Duodenal mucosa (tissue), 2 donors: Measurements from ENCODE around the gene PLEKHA8.

Experiments used
- H3K27ac ChIP-seq: one replicate; pipeline ENCODE4 v1.7.0; 2013; ENCODE audit warnings: low read depth, low read length
- H3K27me3 ChIP-seq, 2 donors: one replicate each; pipeline ENCODE4 v1.7.0; 2013; ENCODE audit warnings: low read length in 2 of 2, control low read depth in 1 of 2; ENCODE audit not compliant: insufficient read depth in 2 of 2, control insufficient read depth in 1 of 2
- H3K36me3 ChIP-seq, 2 donors: one replicate each; pipeline ENCODE4 v1.7.0; 2013; ENCODE audit warnings: low read length in 2 of 2, control low read depth in 1 of 2; ENCODE audit not compliant: insufficient read depth in 2 of 2, control insufficient read depth in 1 of 2
- H3K4me1 ChIP-seq, 2 donors: one replicate each; pipeline ENCODE4 v1.7.0; 2013; ENCODE audit warnings: low read length in 2 of 2, control low read depth in 1 of 2; ENCODE audit not compliant: insufficient read depth in 2 of 2, control insufficient read depth in 1 of 2
- H3K4me3 ChIP-seq, 2 donors: one replicate each; pipeline ENCODE4 v1.7.0; 2013; ENCODE audit warnings: low read length in 2 of 2, low read depth in 1 of 2
- H3K9ac ChIP-seq, 2 donors: one replicate each; pipeline ENCODE4 v1.7.0; 2013; ENCODE audit warnings: low read length in 2 of 2, low read depth in 1 of 2
- H3K9me3 ChIP-seq, 2 donors: one replicate each; pipeline ENCODE4 v1.7.0; 2013; ENCODE audit warnings: low read length in 2 of 2, control low read depth in 1 of 2; ENCODE audit not compliant: control insufficient read depth in 1 of 2

PLEKHA8 gene

GRCh38 chr7:30162622-30163124, 134.5 kb downstream of the PLEKHA8 start:
- peaks cover 15 to 16% of the 10 kb centered on the region in 2 donors for H3K4me1 ChIP-seq
- no peaks in the 10 kb centered on the region for H3K9me3 ChIP-seq
- no peak overlapping the region for H3K4me3 ChIP-seq
- H3K27ac ChIP-seq = no peak overlapping the region
- no peak overlapping the region for H3K9ac ChIP-seq
- H3K27me3 ChIP-seq = no peaks in the 10 kb centered on the region
- H3K36me3 ChIP-seq = no peaks in the 10 kb centered on the region

GRCh38 chr7:30163231-30163894, 135.2 kb downstream of the PLEKHA8 start:
- H3K27me3 ChIP-seq = no peaks in the 10 kb centered on the region
- H3K9ac ChIP-seq = no peak overlapping the region
- no peaks in the 10 kb centered on the region for H3K9me3 ChIP-seq
- no peaks in the 10 kb centered on the region for H3K36me3 ChIP-seq
- no peak overlapping the region for H3K27ac ChIP-seq
- H3K4me3 ChIP-seq = no peak overlapping the region
- peaks cover 15 to 16% of the 10 kb centered on the region in 2 donors for H3K4me1 ChIP-seq

- Histone ChIP-seq H3K9me3 (no peaks in the 10 kb centered on the region), H3K9ac (no peak overlapping the region), H3K4me3 (no peak overlapping the region), H3K27me3 (no peaks in the 10 kb centered on the region), H3K4me1 (peaks cover 9% of the 10 kb centered on the region in 2 donors), H3K27ac (no peak overlapping the region), H3K36me3 (no peaks in the 10 kb centered on the region)
These were observed 136.4 kb downstream of the PLEKHA8 start for GRCh38 chr7:30164567-30164966.

DNA sequence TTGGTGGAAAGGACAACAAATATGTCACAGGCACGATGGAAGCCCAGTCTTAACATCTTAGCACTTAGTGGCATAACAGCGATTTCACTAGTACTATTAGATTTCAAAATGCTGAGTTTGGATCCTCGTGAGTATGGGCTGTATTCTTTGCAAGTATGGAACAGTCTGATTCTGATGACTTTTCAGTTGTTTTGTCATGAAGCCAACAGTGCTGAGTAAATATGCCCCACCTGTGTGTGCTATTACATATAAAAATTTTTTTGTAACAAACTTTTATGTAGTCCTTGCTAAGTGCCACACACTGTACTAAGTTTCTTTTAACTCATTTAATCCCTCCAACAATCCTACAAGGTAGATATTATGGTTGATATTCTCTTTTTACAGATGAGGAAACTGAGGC, 137.4 kb downstream of the PLEKHA8 start:
- Histone ChIP-seq H3K4me3 (no peak overlapping the region), H3K4me1 (peaks cover 4 to 5% of the 10 kb centered on the region in 2 donors), H3K27me3 (no peaks in the 10 kb centered on the region), H3K9me3 (no peaks in the 10 kb centered on the region), H3K27ac (no peak overlapping the region), H3K36me3 (no peaks in the 10 kb centered on the region), H3K9ac (no peak overlapping the region)

GRCh38 chr7:30166155-30166840, 138.1 kb downstream of the PLEKHA8 start:
- Histone ChIP-seq H3K4me3 (no peak overlapping the region), H3K27me3 (no peaks in the 10 kb centered on the region), H3K36me3 (no peaks in the 10 kb centered on the region), H3K4me1 (peaks cover 4 to 5% of the 10 kb centered on the region in 2 donors), H3K9me3 (no peaks in the 10 kb centered on the region), H3K27ac (no peak overlapping the region), H3K9ac (no peak overlapping the region)

GRCh38 chr7:30166841-30167235, 138.6 kb downstream of the PLEKHA8 start:
- H3K9ac ChIP-seq = no peak overlapping the region
- H3K9me3 ChIP-seq = no peaks in the 10 kb centered on the region
- no peaks in the 10 kb centered on the region for H3K27me3 ChIP-seq
- H3K4me3 ChIP-seq = no peak overlapping the region
- H3K27ac ChIP-seq = no peak overlapping the region
- H3K4me1 ChIP-seq = peaks cover 4 to 5% of the 10 kb centered on the region in 2 donors
- no peaks in the 10 kb centered on the region for H3K36me3 ChIP-seq

GRCh38 chr7:30167901-30168300, 139.7 kb downstream of the PLEKHA8 start:
- Histone ChIP-seq H3K36me3 (no peaks in the 10 kb centered on the region), H3K4me3 (no peak overlapping the region), H3K4me1 (peaks cover 4 to 5% of the 10 kb centered on the region in 2 donors), H3K9ac (no peak overlapping the region), H3K9me3 (no peaks in the 10 kb centered on the region), H3K27ac (no peak overlapping the region), H3K27me3 (no peaks in the 10 kb centered on the region)

- H3K9me3 ChIP-seq = no peaks in the 10 kb centered on the region
- no peaks in the 10 kb centered on the region for H3K36me3 ChIP-seq
- no peak overlapping the region for H3K27ac ChIP-seq
- H3K4me3 ChIP-seq = no peak overlapping the region
- H3K27me3 ChIP-seq = no peaks in the 10 kb centered on the region
- no peak overlapping the region for H3K9ac ChIP-seq
- H3K4me1 ChIP-seq = peaks cover 4 to 5% of the 10 kb centered on the region in 2 donors
These were observed 140.8 kb downstream of the PLEKHA8 start for GRCh38 chr7:30168835-30169573.

DNA sequence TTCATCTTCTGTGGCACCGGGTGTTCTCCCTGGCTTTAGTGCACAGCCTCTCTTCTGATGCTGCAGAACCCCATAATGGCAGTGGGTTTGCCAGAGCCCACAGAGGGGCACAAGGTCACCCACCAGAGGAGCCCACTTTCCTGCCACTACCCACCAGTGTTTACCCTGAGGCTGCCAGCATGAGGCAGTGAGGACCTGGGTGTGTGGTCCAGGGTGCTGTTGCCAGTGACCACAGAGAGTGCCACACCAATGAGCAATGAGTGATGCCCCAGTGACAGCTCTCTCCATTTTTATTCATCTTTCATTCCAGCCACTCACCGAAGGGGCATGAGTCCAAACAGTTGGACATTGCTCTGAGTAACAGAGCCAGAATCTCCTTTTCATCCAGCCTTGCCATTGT, 141.4 kb downstream of the PLEKHA8 start:
- Histone ChIP-seq H3K27me3 (no peaks in the 10 kb centered on the region), H3K9ac (no peak overlapping the region), H3K4me3 (no peak overlapping the region), H3K36me3 (no peaks in the 10 kb centered on the region), H3K27ac (no peak overlapping the region), H3K4me1 (peaks cover 4 to 5% of the 10 kb centered on the region in 2 donors), H3K9me3 (no peaks in the 10 kb centered on the region)
